Glomerular visceral epithelial cell (primary cell): ENCODE data around the gene PAX5.

Experiments used
- DNase-seq: peaks from one replicate; pipeline ENCODE4 v3.0.0-alpha.2; 2016; ENCODE audit errors: extremely low spot score

Gene PAX5

DNA sequence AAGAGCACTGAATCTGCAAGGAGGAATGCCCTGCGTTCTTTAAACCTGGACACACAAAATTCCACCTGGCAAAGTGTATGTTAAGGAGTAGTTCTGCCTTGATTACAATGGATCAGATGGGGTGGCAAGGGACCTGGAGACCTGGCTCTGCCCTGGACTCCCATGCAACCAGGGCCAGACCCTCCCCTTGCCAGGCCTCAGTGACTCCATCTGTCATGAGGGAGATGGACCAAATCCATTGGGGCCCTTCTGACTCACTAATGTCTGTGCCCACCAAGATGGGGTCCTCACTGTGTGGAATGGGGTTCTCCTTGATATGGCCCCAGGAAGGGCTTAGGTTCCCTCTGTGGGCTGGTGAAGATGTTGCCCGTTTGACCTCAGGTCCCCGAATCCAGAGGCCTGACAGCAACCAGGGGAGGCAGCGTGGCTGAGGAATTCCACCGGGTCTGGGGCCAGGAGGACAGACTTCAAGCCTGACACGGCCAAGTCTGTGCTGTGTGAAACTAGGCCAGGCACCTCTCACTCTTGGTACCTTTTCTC lies 100.3 kb downstream of the PAX5 start:
- DNase-seq: no peak

DNA sequence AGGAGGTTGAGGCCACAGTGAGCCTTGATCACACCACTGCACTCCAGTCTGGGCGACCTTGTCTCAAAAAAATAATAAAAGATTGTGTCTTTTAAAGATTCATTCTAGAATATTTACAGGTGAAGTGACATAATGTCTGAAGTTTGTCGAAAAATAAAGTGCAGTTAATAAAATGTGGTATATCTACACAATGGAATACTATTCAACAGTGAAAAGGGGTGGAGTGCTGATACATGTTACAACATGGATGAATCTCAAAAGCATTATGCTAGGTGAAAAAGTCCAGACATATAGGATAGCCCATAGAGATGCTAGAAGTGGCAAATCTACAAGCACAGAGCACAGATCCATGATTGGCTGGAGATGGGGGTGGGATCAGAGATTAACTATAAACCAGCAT lies 101.9 kb downstream of the PAX5 start:
- no peak for DNase-seq

DNA sequence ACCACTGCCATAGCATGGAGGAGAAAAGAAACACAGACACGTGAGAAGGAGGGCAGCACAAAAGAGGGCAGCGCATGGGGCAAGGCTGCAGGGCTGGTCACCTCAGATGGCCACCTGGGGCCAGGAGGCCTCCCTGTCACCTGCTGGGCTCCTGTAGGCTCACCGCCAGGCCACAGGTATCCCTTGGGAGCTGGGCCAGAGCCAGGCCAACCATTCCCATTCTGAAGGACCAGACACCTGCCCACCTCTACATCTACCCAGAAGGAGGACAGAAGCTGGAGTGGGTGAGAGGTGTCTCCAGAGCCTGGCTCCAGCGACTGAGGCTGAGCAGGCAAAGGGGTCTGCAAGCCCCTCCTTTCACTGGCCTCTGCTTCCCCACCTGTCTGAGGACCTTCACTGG lies 103.1 kb downstream of the PAX5 start:
- DNase-seq: no peak

DNA sequence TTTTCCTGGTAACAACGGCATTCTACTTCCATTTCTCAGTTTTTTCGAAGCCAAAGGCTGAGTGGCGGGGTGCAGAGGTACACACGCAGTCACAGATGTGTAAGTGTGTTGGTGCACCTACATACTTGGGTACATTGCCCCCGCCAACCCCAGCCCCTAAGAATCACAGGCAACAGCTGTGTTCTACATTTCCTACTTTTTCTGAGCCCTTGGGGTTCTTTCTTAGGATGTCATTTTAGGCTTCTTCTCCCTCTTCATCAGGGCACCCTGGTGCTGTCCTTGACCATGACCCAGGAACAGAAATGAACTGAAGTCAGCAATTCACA lies 104.8 kb downstream of the PAX5 start:
- DNase-seq: no peak

DNA sequence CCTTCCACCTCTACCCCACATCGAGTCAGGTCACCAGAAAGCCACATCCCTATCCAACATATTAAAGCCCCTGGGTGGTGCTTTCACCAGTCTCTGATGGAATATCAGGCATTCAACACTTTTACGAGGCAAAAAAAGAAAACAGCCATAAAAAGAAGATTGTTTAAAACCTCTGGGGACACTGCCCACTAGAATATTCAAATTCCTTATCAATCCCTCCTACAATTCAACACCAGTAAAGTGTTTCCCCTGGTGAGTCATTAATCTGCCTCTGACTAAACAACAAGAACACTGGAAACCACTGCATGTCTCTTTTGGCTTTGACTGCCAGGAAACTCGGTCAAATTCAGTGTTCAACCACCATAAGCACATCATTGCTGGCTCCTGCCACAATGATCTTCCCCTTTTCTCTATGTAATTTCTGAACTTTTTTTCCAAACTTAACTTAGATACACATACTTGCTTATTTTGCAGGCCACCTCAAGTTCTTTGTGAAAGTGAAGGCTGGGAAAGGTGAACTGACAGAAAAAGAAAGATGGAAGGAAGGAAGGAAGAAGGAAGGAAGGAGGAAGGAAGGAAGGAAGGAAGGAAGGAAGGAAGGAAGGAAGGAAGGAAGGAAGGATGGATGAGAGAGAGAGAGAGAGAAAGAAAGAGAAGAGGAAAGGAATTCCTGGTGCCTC lies 105.3 kb downstream of the PAX5 start:
- peak; percentile 41 for DNase-seq

DNA sequence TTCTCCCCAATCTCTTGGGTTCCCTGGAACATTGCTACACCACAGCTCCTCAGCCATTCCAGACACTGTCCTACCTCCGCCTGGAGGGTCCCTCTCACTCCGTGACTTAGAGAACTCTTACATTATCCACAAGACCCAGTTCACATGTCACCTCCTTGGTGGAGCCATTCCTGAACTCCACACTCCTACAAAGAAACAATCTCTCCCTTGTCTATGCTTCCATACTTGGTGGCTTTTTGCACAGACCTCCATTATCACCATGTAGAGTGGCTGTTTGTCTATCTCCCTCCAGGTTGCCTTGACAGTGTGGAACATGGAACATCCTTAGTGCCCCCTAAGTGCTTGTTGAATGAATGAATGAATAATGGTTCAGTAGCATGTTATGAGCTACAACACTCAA lies 105.9 kb downstream of the PAX5 start:
- DNase-seq: no peak

DNA sequence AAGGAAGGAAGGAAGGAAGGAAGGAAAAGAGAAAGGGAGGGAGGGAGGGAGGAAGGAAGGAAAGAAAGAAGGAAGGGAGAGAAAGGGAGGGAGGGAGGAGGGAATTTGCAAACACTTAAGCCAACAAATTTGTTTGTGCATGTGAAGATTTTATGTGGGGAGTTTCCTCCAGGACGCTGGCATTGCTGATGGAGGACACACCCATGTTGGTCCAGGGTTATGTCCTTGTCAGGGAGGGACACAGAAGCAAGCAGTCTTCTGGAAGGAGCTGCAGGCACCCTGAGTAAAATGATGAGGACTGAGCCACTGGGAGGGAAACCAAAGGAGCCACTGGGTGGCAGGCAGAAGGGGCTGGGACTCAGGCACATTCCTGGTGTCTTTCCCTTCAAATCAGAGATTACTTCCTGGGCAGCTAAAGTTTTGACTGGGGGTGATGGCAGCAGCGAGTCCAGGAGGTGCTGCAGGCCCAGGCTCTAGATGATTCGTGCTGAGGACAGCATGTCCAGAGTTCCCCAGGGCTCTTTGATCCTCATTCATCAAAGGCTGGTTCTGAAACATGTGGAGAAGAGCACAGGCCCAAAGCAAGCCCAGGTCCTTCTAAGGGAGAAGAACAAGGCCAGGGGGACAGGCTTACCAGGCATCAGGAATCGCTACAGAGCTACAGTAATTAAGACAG lies 109.2 kb downstream of the PAX5 start:
- DNase-seq: no peak

DNA sequence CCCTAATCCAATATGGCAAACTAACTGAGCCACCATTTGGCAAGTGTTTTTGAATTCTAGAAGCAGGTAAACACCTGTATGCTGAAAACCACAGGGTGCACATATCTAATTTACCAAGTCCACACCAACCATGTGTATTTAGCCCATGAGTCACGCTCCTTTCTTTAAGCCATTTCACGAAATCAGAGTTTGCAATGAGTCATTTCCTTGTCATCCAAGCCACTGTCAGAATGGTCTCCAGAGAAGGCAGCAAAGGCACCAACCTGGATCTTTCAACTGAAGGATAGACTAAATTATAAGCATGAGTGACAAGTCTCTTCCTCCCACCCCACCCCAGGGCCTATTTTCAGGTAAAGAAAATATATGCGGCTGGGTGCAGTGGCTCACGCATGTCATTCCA lies 110.0 kb downstream of the PAX5 start:
- DNase-seq: peak; percentile 73

DNA sequence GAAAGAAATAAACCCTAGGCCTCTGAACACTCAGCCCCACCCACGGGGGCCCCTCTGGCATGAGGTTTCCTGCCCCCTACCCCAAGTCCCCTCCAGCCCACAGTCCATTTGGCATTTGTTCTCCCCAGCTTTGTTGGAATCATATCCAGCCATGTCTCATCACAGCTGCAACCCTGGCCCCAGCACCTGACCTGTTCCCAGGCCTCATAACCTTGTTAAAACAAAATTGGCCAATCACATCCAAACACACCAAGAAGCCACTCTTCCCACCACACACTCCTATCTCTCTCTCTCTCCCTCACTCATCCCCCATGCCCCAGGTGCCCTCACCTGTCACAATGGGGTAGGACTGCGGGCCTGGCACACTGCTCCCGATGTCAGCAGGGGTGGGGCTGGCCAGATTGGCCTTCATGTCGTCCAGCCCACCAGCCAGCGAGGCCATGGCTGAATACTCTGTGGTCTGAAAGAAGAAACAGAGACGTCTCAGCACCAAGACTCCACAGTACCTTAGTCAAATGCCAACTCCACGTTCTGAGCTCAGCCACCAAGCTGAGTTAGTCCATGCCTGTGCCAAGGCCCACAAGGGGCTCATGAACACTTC lies 110.9 kb downstream of the PAX5 start:
- no peak for DNase-seq

DNA sequence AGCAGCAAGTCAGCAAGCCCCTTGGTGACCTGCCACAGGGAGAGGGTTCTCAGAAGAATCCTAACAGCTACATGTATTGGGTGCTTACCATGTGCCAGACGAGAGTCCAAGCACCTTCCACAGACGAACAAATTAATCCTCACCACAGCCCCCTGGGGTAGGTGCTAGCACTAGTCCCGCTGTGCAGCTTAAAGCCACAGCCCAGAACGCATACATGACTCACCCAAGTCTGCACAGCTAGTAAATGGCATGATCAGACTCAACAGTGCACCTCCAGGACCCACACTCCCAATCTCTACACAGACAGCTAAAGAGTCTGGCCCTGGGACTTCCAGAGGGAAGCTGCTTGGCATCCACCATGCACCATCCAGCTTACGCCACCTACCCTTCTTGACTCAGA lies 111.5 kb downstream of the PAX5 start:
- DNase-seq: peak; percentile 48

DNA sequence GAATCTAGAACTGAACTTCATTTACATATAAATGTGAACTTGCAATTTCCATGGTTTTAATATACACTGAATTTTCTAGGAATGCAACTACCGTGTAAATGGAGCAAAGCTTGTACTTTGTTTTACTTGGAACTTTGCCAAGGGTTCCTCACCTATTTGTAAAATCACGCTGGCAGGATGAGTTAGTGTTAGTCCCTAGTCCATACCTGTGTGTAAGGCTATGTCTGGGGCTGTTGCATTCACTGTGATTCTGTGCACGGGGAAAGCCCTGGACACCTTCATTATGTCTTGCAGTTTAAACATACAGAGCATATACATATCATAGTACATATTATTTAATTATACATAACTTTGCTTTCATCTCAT lies 119.9 kb downstream of the PAX5 start:
- no peak for DNase-seq

DNA sequence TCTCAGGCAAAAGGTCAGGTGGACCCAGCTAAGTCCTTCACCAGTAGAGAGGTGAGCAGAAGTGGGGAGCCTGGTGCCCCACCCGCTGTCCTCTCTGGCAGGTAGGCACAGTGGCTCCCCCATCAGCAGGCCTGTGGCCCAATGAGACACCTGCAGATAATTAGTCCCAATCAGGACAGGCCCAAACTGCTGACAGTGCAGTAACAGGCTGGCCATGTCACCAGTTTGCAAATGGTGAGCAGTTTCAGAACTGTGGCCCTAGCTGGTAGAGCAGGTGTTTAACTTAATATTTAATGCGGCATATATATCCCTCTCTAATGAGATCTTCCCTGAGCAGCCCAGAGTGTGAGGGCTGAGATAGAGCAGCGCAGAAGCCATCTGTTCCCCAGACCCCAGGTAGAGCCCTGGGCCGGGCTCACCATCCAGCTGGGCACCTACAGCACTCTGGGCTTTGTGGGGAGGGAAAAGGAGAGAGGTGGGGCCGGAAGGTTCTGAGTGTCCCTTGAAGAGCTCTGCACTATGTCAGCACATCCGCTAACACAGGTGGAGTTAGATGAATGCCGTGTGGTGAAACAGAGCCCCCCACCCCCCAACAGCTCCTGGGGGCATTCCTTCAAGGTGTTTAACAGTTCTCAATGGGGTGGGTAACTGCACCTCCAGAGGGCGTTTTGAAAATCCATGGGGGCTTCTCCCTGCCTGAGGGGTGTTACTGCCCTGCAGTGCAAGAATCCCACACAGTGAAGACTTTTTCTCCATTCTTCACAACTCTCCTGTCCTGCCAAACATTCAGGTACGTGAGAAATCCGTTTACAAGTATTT lies 120.5 kb downstream of the PAX5 start:
- no peak for DNase-seq

DNA sequence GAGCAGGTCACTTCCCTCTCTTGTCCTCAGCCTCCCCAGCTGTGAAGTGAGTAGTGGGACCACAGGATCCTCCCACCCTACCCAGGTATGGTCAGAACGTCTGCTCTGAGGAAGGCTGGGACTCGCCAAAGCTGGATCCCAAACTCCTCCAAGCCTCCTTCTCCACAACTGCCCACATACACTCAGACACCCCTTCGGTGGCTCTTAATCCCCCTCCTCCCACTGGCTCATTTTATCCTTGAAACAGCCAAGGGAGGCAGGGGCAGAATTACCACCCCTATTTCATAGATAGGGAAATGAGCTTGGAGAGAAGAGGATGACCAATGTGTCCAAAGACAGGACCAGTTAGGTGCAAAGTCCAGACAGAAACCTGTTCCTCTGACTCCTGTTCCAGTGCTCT lies 121.4 kb downstream of the PAX5 start:
- DNase-seq: no peak

DNA sequence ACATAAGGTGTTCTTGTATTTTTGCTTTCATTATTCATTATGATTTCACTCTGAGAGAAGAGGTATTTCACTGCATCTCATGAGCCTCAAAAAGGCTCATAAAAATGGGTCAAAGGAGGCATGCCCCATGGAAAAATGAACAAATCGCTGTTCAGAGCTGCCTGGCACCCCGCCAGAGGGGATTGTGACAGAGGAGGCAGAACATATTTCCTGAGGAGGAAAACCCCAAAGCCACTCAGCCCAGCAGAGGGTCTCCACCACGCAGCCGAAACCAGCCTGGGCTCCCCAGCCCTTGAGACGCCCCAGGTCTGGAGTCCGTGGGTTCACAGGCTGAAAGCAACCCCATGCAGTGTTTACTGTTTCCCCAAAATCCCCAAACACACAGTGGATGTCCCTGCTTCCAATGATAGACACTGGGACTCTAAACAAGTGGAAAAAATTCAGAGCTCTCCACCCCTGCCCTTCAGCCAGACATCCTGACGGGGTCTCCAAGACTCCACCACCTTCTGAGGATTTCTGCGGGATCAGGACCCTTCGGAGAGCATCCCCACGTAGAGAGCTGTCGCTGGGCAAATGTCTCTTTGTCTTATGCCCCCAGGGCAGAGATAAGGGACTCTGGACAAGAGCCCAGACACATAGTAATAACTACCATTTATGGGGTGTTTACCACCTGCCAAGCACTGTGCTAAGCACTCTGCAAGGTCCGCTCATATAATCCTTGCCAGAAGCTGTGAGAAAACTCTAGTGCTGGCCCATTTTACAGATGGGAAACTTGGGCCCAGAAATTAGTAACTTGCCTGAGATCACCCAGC lies 122.3 kb downstream of the PAX5 start:
- no peak for DNase-seq

DNA sequence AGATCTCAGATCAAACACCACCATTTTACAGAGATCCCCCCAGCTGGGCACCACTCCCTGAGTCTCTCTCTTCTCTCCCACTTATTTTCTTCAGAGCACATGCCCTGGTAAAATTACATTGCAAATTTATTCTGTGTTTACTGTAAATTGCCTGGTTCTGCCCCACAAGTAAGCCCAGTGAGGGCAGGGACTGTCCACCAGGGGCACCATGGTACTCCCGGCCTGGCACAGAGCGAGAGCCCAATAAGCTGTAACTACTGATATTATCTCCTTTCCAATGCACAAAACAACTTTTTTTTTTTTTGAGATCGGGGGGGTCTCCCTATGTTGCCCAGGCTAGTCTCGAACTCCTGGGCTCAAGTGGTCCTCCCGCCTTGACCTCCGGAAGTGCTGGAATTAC lies 123.0 kb downstream of the PAX5 start:
- no peak for DNase-seq

DNA sequence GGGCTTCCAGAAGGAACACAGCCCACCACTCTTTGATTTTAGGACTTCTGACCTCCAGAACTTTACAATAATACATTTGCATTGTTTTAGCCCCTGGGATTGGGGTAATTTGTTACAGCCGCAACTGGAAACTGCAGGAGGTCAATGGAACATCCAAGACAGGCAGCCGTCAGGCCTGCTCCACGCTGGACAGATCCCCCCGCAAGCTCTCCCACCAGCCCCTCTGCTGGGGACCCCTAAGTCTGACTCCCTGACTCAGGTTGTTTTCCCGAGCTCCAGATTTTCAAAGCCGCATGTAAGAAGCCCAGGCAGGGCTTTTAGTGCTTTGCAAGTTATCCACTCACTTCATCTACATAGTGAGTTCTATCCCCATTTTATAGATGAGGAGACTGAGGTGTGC lies 127.6 kb downstream of the PAX5 start:
- DNase-seq: no peak

DNA sequence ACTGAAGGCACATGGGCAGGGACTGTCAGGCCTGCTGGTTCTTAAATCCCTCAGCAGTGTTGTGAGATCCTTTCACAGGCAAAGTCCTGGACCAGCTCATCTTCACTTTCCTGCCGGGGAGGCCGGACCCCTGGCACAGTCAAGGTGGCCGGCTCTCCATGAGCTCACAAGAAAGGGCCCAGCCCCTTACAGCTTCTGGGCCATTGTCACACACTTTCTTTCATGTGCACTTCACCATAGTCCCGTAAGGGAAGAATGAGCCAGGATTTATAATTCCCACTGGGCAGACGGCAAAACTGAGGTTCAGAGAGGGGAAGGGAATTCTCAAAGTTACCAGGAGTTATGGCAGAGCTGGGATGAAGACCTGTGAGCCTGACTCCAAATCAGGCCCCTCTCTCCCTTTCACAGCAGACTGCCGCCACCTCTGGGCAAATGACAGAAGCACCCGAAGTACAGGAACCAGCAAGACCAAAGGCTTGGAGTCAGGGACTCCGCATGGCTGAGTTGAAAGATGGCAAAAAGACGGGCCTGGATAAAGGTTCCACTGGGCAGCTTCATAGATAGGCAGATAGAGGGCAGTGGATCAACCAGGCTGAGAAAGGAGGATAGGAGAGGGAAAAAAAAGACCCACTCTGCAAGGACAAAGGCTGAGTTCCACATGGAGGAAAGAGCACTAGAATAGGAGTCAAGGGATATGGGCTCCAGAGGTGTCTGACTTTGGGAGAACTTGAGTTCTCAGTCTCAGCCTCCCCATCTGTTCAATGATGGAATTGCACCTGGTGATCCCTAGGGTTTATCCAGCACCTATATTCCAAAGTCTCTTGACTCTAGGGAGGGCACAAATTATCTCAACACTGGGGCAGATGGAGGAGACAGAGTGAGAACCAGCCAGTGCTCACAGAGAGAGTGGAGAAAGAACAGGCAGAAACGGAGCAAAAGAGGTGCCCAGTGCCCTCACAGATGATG lies 128.7 kb downstream of the PAX5 start:
- no peak for DNase-seq

DNA sequence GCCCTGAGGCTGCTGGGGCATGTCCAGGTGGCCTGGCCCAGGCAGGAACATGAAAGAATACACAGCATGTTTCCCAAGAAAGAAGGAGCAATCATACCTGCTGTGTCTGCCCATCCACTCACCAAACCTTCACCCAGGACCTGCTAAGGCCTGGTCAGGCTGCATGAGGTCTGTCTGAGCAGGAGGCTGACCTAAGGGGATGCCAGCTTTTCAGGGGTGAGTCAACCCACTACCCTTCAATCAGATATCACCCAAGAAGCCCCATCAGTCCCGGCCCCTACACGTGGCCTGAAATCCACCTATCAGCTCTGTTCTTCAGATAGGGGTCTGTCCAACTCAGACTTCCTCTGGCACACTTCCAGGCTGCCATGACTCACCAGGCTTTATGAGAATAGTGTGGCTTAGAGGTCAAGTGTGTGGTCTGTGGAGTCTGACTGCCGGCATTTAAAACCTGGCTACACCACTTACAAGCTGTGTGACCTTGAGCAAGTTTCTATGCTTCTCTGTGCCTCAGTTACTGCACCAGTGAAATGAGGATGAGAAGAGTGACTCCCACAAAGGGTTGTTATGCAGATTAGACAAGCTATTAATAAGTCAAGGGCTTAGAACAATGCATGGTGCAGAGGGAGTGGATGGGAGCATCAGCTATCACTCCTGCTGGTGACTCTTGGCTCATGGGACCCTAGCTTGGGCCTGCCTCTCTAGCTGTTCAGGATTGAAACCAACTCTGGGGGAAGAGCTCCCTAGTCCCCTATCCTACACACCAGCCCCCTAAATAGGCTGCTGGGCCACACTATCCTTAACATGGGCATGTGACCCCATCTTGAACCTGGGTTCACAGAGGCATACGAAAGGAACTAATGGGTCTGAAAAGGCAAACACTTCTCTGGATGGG lies 130.3 kb downstream of the PAX5 start:
- peak; percentile 77 for DNase-seq

DNA sequence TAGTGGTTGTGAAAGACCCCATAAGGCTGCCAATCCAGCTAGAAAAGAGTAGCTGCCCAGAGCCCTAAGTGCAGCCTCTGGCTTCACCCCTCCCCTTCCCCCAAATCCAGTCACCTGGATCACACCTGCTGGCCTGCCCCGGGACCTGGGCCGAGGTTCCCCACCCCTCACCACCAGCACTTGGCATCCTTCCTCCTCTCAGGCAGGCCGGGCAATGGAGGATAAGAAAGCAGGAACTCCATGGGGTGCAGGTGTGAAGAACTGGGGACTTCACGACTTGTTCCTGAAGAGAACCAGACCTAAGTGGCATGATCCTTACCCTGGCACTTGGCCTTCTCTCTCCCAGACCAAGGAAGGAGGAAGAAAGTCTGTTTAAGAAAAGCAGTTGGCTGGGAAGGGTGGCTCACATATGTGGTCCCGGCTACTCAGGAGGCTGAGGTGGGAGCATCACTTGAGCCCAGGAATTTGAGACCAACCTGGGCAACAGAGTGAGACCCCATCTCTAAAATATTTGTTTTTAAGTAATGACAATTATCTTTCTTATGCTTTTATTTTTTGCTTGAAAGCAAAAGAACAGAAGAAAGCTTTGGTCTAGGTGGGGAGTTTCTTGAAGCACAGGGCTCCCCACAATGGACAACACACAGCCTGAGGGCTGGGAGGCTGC lies 131.1 kb downstream of the PAX5 start:
- no peak for DNase-seq
